Measurements from ENCODE around the gene KCMF1. TPM values are rescaled to one million over a fixed set of nuclear protein-coding genes. Genes with fewer than 3 reads are reported as not detected.

The KCMF1 gene
- total RNA-seq, 1 experiment from 2014 or later, result 90.1 TPM

DNA sequence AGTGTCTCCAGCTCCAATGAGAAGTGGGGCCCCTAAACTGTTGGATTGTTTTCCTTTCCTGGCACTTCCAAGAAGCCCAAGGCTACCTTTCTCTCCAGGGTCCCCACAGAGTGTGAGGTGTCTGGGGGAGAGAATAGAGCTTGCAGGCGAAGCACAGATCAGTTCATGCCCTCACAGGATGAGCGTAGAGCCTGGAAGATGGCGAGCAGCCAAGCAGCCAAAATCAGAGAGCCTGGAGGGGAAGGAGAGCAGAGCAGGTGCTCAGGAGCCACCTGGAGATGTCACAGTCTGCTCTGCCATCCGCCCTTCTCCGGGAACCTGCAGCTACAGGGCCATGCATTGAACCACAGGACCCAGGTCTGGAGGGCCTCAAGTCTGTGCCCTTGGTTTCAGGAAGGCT lies 107.6 kb downstream of the KCMF1 start:
- DNase-seq (ENCODE audit: low spot score), result no peak

GRCh38 chr2:85083092-85083491 lies 112.1 kb downstream of the KCMF1 start:
- DNase-seq (ENCODE audit: low spot score), result no peak

- no peak for DNase-seq (ENCODE audit: low spot score)
Observed at GRCh38 chr2:85085563-85085962, 114.6 kb downstream of the KCMF1 start.

DNA sequence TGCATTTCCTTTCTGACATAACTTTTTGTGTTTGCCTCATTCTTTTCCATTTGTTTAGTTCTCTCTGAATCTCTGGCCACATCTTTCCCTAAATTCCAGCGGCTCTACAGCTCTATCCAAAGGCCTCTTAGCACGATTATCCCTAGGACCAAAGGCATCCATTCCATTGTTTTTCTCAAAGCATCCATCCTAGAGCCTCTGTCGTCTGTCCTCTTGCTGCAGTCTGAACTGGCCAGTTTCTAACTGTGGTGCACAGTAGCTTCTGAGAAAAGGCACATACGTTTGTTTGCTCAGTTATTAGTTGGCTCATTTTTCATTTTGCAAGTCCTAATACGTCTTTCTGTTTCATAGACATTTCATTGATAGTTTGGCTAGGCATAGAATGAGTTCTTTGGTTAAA lies 116.6 kb downstream of the KCMF1 start:
- no peak for DNase-seq (ENCODE audit: low spot score)

- DNase-seq (ENCODE audit: low spot score), result no peak
Observed at GRCh38 chr2:85088921-85089320, 118.0 kb downstream of the KCMF1 start.

GRCh38 chr2:85089585-85089984 lies 118.6 kb downstream of the KCMF1 start:
- no peak for DNase-seq (ENCODE audit: low spot score)

GRCh38 chr2:85091838-85092237 lies 120.9 kb downstream of the KCMF1 start:
- DNase-seq (ENCODE audit: low spot score), result no peak

- DNase-seq (ENCODE audit: low spot score), result no peak
Observed at GRCh38 chr2:85095094-85095493, 124.1 kb downstream of the KCMF1 start.

DNA sequence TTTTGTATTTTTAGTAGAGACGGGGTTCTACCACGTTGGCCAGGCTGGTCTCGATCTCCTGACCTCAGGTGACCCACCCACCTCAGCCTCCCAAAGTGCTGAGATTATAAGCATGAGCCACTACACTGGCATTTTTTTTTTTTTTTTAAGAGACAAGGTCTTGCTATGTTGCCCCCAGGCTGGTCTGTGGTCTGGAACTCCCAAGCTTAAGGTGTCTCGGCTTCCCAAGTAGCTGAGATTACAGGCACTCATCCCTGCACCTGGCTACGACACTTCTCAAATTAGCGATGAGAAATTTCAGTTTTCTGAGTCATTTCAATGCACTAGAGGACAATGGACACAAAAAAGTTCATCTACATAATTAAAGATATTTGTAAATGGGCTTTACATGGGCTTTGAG lies 125.7 kb downstream of the KCMF1 start:
- no peak for DNase-seq (ENCODE audit: low spot score)

DNA sequence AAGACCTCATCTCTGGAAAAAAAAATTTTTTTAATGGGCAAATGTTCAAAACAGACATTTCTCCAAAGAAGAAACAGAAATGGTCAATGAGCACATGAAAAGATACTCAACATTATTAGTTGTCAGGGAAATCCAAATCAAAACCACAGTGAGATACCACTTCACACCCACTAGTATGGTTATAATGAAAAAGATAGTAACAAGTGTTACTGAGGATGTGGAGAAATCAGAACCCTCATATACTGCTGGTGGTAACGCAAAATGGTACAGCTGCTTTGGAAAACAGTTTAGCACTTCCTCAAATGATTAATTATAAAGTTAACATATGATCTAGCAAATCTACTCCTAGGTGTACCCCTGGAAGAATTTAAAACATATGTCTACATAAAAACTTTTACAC lies 133.3 kb downstream of the KCMF1 start:
- DNase-seq (ENCODE audit: low spot score), result no peak

GRCh38 chr2:85106489-85107180 lies 135.7 kb downstream of the KCMF1 start:
- no peak for DNase-seq (ENCODE audit: low spot score)

Other genes with a start within 250 kb of the KCMF1 start
- 7.2 and 12.0 TPM in 2 replicates for gene TRABD2A, start 90.1 kb upstream of the KCMF1 start, total RNA-seq (2014; rRNA removed; shearing (Covaris generic))
- 4,471 and 5,260 TPM in 2 replicates for gene TMSB10, start 65.5 kb upstream of the KCMF1 start, total RNA-seq (2014; rRNA removed; shearing (Covaris generic))
- gene TCF7L1, start 162.2 kb downstream of the KCMF1 start, total RNA-seq (2014; rRNA removed; shearing (Covaris generic)), result 0.17 TPM in 1 of 2 replicates, not detected in the other